Right lobe of liver (tissue), 4 donors: ENCODE results near the gene KCNH2.

Experiments used
- CTCF ChIP-seq, 4 donors: fragments of 200-600 bp in 3 of 4; fragments of 450-650 bp in 1 of 4; IDR thresholded peaks; one replicate each; pipeline versions ENCODE4 v1.5.1 to v1.8.0; 2016 to 2022; ENCODE audit warnings: antibody characterized with exemption in 4 of 4, mild to moderate bottlenecking in 2 of 4
- POLR2A ChIP-seq: fragments of 450-650 bp; IDR thresholded peaks from one replicate; pipeline ENCODE4 v1.6.1; 2017; ENCODE audit warnings: antibody characterized with exemption, mild to moderate bottlenecking
- donor health status: DM: no; HTN: no; CAD: no.
- donor health status: DM: no; HTN: no; CAD: no.
- donor health status: DM: no; HTN: yes; CAD: no.

- TF ChIP-seq CTCF (IDR thresholded peaks at IDR 0.05) (no peak), POLR2A (no peak)
Measured at GRCh38 chr7:150939052-150939451, 39.1 kb downstream of the KCNH2 start.
